HepG2 (cell line): ENCODE measurements around the gene SHC1. TPM values are rescaled to one million over a fixed set of nuclear protein-coding genes. Genes with fewer than 3 reads are reported as not detected.

ENCODE experiments used
- AKNA ChIP-seq: sonication (generic); formaldehyde crosslinking; IDR thresholded peaks from 2 replicates; pipeline ENCODE4 v1.4.0; 2020; ENCODE audit warnings: missing genetic modification reagents, borderline replicate concordance
- ATF1 ChIP-seq: IDR thresholded peaks from 2 replicates; pipeline ENCODE4 v1.6.1; 2016; ENCODE audit warnings: mild to moderate bottlenecking, control low read depth
- BRCA1 ChIP-seq: sonication (generic); formaldehyde crosslinking; IDR thresholded peaks from 2 replicates; pipeline ENCODE4 v1.4.0; 2020; ENCODE audit warnings: missing genetic modification reagents
- CHD2 ChIP-seq: IDR thresholded peaks from 2 replicates; pipeline ENCODE4 v1.6.1; 2011; ENCODE audit warnings: low read depth, low read length, improper control_type of control experiment
- GABPA ChIP-seq, 2 experiments: IDR thresholded peaks; 2 replicates each; pipeline ENCODE4 v1.6.1; 2011 to 2016; ENCODE audit warnings: low read depth in 2 of 2, low read length in 1 of 2, missing biosample characterization in 1 of 2, missing genetic modification characterization in 1 of 2
- GPN1 ChIP-seq: sonication (generic); formaldehyde crosslinking; IDR thresholded peaks from 2 replicates; pipeline ENCODE4 v1.5.1; 2020; ENCODE audit warnings: missing genetic modification reagents, borderline replicate concordance
- HMGA1 ChIP-seq: sonication (generic); formaldehyde crosslinking; conservative IDR thresholded peaks from 2 replicates; pipeline ENCODE4 v1.4.0; 2020; ENCODE audit warnings: missing genetic modification reagents
- IRF1 ChIP-seq: sonication (generic); formaldehyde crosslinking; IDR thresholded peaks from 2 replicates; pipeline ENCODE4 v1.4.0; 2020; ENCODE audit warnings: low read depth, mild to moderate bottlenecking, missing genetic modification reagents
- MAFF ChIP-seq: IDR thresholded peaks from 2 replicates; pipeline ENCODE4 v1.6.1; 2011; ENCODE audit warnings: low read depth, low read length, improper control_type of control experiment
- NFYB ChIP-seq: sonication (generic); formaldehyde crosslinking; IDR thresholded peaks from 2 replicates; pipeline ENCODE4 v1.4.0; 2020; ENCODE audit warnings: missing genetic modification reagents
- RFX1 ChIP-seq: fragments of 450-650 bp; IDR thresholded peaks from 2 replicates; pipeline ENCODE4 v1.6.1; 2017
- THYN1 ChIP-seq: sonication (generic); formaldehyde crosslinking; IDR thresholded peaks from 2 replicates; pipeline ENCODE4 v1.8.1; 2023; ENCODE audit warnings: low read depth, mild to moderate bottlenecking, moderate library complexity, missing genetic modification reagents, borderline replicate concordance
- ZNF781 ChIP-seq: sonication (generic); formaldehyde crosslinking; IDR thresholded peaks from 2 replicates; pipeline ENCODE4 v1.5.1; 2020; ENCODE audit warnings: borderline replicate concordance, mild to moderate bottlenecking, missing genetic modification reagents; ENCODE audit errors: not compliant biosample characterization
- polyA plus RNA-seq, 8 experiments: library from polyadenylated mRNA; depleted of rRNA in 3 of 8; stranded (reverse) in 7 of 8; unstranded in 1 of 8; fragments of >200 nt; fragmentation: Illumina TruSeq in 4 of 8; extraction: Trizol in 4 of 8; gene quantifications; 2 replicates each; pipeline versions ENCODE4 v1.2.1 to v1.2.3, GENCODE V29; 2011 to 2016; ENCODE audit warnings: low read depth in 4 of 8, missing spikeins in 1 of 8, mixed read lengths in 1 of 8; ENCODE audit not compliant: insufficient read depth in 1 of 8
- total RNA-seq, 5 experiments: library from RNA; depleted of rRNA; stranded (reverse); fragments of >200 nt; fragmentation: Illumina TruSeq; extraction: Trizol; gene quantifications; 2 replicates each; pipeline ENCODE4 v1.2.3, GENCODE V29; 2016; ENCODE audit warnings: low read depth in 1 of 5
- TF ChIP-seq, protein P1 (sequence below): sonication (generic); formaldehyde crosslinking; IDR thresholded peaks from 2 replicates; pipeline ENCODE4 v1.5.0; 2020; ENCODE audit warnings: missing genetic modification reagents
- TF ChIP-seq, protein P2 (sequence below): sonication (generic); formaldehyde crosslinking; IDR thresholded peaks from 2 replicates; pipeline ENCODE4 v1.5.0; 2020; ENCODE audit warnings: missing genetic modification reagents
- TF ChIP-seq, protein P3 (sequence below): sonication (generic); formaldehyde crosslinking; IDR thresholded peaks from 2 replicates; pipeline ENCODE4; 2020; ENCODE audit warnings: missing genetic modification reagents, mild to moderate bottlenecking, borderline replicate concordance

Gene SHC1
- total and polyA plus RNA-seq, 2 of the 13 experiments (the other 11 are each of a cell fraction or from before 2014, with no cell fraction given): 52.0 to 137 TPM

GRCh38 chr1:154937085-154937987, 33.2 kb downstream of the SHC1 start (continued):
- 0 out of 2 replicates have a peak, but pooled peaks have one; percentile 10 for TF ChIP-seq AKNA (CRISPR knock-in tag)
- no peak for TF ChIP-seq RFX1
- TF ChIP-seq CHD2: peak; percentile 24; the same call in 1 of the 2 replicates
- TF ChIP-seq, protein P1, sequence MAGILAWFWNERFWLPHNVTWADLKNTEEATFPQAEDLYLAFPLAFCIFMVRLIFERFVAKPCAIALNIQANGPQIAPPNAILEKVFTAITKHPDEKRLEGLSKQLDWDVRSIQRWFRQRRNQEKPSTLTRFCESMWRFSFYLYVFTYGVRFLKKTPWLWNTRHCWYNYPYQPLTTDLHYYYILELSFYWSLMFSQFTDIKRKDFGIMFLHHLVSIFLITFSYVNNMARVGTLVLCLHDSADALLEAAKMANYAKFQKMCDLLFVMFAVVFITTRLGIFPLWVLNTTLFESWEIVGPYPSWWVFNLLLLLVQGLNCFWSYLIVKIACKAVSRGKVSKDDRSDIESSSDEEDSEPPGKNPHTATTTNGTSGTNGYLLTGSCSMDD: no peak
- no peak for TF ChIP-seq BRCA1 (CRISPR knock-in tag)
- TF ChIP-seq GABPA (IDR thresholded peaks at IDR 0.05; ENCODE audit: low read depth, low read length): no peak
- TF ChIP-seq GABPA (CRISPR knock-in tag; IDR thresholded peaks at IDR 0.05; ENCODE audit: low read depth): peak; percentile 32; the same call in 1 of the 2 replicates
- TF ChIP-seq THYN1 (CRISPR knock-in tag): no peak
- no peak for TF ChIP-seq NFYB (CRISPR knock-in tag)
- TF ChIP-seq ZNF781 (CRISPR knock-in tag): no peak
- TF ChIP-seq MAFF: no peak
- TF ChIP-seq, protein P2, sequence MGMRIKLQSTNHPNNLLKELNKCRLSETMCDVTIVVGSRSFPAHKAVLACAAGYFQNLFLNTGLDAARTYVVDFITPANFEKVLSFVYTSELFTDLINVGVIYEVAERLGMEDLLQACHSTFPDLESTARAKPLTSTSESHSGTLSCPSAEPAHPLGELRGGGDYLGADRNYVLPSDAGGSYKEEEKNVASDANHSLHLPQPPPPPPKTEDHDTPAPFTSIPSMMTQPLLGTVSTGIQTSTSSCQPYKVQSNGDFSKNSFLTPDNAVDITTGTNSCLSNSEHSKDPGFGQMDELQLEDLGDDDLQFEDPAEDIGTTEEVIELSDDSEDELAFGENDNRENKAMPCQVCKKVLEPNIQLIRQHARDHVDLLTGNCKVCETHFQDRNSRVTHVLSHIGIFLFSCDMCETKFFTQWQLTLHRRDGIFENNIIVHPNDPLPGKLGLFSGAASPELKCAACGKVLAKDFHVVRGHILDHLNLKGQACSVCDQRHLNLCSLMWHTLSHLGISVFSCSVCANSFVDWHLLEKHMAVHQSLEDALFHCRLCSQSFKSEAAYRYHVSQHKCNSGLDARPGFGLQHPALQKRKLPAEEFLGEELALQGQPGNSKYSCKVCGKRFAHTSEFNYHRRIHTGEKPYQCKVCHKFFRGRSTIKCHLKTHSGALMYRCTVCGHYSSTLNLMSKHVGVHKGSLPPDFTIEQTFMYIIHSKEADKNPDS (CRISPR knock-in tag): no peak
- TF ChIP-seq IRF1: no peak
- no peak for TF ChIP-seq GPN1
- no peak for TF ChIP-seq HMGA1
- TF ChIP-seq, protein P3, sequence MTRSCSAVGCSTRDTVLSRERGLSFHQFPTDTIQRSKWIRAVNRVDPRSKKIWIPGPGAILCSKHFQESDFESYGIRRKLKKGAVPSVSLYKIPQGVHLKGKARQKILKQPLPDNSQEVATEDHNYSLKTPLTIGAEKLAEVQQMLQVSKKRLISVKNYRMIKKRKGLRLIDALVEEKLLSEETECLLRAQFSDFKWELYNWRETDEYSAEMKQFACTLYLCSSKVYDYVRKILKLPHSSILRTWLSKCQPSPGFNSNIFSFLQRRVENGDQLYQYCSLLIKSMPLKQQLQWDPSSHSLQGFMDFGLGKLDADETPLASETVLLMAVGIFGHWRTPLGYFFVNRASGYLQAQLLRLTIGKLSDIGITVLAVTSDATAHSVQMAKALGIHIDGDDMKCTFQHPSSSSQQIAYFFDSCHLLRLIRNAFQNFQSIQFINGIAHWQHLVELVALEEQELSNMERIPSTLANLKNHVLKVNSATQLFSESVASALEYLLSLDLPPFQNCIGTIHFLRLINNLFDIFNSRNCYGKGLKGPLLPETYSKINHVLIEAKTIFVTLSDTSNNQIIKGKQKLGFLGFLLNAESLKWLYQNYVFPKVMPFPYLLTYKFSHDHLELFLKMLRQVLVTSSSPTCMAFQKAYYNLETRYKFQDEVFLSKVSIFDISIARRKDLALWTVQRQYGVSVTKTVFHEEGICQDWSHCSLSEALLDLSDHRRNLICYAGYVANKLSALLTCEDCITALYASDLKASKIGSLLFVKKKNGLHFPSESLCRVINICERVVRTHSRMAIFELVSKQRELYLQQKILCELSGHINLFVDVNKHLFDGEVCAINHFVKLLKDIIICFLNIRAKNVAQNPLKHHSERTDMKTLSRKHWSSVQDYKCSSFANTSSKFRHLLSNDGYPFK: no peak
- TF ChIP-seq ATF1 (CRISPR knock-in tag): peak; percentile 94
